GM19397 (cell line): Measurements from ENCODE around the gene GOLGA6L10.
"Not testable (repeated sequence)": the region's sequence is repeated elsewhere in the genome, so short reads cannot be mapped to it uniquely, and the experiment has no call there.

ENCODE experiments used
- ATAC-seq: cut with Tn5 transposase; IDR thresholded peaks from one replicate; pipeline ENCODE4 v1.9.1; 2021; ENCODE audit warnings: mild to moderate bottlenecking, moderate library complexity; ENCODE audit not compliant: unreplicated experiment

The GOLGA6L10 gene

DNA sequence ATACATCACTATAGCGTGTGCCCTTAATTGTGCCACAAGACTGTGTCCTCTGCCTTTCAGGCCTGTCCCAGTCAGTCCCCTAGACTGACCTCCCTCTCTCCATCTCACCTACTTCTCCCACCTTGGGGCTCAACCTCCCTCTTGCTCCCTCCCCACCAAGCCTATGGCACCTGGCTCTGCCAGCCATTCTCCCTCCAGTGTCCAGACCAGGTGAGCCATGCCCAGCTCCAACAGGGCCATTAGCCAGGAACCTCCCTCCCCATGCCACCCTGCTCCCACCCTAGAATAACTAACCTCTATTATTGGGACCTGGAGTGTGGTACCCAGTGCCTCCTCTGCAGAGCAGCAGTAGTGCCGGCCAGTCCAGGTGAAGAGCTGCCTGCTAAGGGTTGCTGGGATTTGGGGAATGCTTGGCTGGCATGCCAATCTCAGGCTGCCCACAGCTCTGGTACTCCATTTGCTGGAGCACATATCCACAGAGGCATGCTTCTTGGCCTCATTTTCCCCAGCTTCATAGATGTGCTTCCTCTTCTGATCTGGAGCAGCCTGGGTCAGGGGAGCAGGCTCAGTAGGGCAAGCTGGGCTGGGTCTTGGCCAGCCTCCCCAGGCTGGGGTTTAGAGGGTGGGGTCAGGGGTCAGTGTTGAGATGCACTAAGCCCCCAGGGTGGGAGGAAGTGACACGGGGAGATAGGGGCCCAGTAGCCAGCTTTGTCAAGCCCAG lies 47.8 kb downstream of the GOLGA6L10 start:
- no peak for ATAC-seq

GRCh38 chr15:82300883-82301282 lies 48.4 kb downstream of the GOLGA6L10 start:
- ATAC-seq = no peak

DNA sequence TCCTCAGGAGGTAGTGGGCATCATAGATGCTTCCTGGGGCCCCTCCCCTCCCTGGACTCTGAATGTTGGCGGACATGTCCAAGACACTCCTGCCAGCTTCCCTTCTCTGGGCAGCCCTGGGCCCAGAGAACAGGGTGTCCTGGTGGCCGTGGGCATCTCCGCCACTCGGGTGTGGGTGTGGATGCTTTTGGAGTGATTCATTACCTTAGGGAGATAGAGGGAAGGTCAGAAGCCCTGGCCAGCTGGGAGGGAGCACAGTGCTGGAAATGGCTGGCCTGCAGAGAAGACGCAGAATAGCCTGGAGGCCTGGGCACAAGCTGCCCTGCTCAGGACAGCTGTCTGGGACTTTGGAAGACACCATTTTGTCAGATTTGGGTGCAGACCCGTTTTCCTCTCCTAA lies 48.9 kb downstream of the GOLGA6L10 start:
- not testable (repeated sequence) for ATAC-seq

GRCh38 chr15:82299511-82299914 lies 49.8 kb downstream of the GOLGA6L10 start:
- not testable (repeated sequence) for ATAC-seq

DNA sequence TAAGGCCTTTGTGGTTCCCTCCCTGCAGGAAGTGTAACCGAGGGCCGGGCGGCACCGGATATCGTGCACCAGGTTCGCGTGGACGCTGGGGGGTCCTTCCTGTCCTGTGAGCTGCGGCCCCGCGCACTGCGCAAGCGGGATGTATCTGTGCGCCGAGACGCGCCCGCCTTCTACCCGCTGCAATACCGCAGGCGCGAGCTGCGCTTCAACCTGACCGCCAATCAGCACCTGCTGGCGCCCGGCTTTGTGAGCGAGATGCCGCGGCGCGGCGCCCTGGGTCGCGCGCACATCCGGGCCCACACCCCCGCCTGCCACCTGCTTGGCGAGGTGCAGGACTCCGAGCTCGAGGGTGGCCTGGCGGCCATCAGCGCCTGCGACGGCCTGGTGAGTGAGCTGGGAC lies 50.8 kb downstream of the GOLGA6L10 start:
- no peak for ATAC-seq

DNA sequence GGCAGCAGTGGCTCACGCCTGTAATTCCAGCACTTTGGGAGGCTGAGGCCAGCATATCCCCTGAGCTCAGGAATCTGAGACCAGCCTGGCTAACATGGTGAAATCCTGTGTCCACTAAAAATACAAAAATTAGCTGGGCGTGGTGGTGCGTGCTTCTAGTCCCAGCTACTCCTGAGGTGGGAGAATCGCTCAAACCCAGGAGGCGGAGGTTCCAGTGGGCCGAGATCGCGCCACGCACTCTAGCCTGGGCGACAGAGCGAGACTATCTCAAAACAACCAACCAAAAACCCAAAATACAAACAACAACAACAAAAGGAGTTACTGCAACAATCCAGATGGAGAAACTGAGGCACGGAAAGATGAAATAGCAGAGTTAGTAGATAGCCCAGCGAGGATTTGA lies 51.2 kb downstream of the GOLGA6L10 start:
- ATAC-seq = no peak

GRCh38 chr15:82297546-82297945 lies 51.7 kb downstream of the GOLGA6L10 start:
- no peak for ATAC-seq

GRCh38 chr15:82294061-82294690 lies 55.1 kb downstream of the GOLGA6L10 start:
- ATAC-seq = no peak

DNA sequence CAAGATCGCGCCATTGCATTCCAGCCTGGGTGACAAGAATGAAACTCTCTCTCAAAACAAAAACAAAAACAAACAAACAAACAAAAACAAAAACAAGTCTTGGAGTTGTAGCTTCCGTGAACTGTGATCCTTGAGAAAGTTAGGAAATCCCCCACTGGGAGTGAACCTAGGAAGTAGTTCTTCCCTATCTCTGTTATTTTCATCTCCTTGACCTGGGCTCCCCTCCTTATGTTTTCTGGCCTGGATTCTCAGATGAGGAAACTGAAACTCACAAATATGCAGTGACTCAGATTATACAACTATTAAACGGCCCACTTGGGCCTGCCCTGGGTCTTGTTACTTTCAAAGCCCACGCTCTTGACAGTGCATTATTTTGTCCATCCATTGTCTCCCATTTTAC lies 57.0 kb downstream of the GOLGA6L10 start:
- no peak for ATAC-seq
